CD4-positive, alpha-beta T cell treated with Interleukin-6 for 4 hours (primary cell): ENCODE data around the gene SEPTIN10.
"Not testable (repeated sequence)": the region's sequence is repeated elsewhere in the genome, so short reads cannot be mapped to it uniquely, and the experiment has no call there.

ENCODE experiments used
- DNase-seq: peaks from one replicate; pipeline ENCODE4 v3.0.0-alpha.2; 2020; ENCODE audit warnings: mixed read lengths

The SEPTIN10 gene

GRCh38 chr2:109542384-109542783 lies 71.4 kb downstream of the SEPTIN10 start:
- DNase-seq = no peak

DNA sequence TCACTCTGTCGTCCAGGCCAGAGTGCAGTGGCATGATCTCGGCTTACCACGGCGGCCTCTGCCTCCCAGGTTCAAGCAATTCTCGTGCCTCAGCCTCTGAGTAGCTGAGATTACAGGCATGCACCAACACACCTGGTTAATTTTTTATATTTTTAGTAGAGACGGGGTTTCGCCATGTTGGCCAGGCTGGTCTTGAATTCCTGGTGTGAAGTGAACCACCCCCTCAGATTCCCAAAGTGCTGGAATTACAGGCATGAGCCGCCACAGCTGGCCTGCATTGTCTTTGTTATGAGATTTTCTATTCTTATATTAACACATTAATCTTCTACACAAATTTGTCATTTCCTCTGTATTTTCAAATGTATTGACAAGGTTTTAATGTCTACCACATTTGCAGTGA lies 75.2 kb downstream of the SEPTIN10 start:
- no peak for DNase-seq

- DNase-seq = no peak
Measured at GRCh38 chr2:109537565-109538222, 76.1 kb downstream of the SEPTIN10 start.

DNA sequence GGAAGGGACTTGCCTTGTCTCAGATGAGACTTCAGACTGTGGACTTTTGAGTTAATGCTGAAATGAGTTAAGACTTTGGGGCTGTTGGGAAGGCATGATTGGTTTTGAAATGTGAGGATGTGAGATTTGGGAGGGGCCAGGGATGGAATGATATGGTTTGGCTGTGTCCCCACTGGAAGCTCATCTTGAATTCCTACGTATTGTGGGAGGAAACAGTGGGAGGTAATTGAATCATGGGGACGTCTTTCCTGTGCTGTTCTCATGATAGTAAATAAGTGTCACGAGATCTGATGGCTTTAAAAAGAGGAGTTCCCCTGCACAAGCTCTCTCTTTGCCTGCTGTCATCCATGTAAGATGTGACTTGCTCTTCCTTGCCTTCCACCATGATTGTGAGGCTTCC lies 77.2 kb downstream of the SEPTIN10 start:
- not testable (repeated sequence) for DNase-seq

DNA sequence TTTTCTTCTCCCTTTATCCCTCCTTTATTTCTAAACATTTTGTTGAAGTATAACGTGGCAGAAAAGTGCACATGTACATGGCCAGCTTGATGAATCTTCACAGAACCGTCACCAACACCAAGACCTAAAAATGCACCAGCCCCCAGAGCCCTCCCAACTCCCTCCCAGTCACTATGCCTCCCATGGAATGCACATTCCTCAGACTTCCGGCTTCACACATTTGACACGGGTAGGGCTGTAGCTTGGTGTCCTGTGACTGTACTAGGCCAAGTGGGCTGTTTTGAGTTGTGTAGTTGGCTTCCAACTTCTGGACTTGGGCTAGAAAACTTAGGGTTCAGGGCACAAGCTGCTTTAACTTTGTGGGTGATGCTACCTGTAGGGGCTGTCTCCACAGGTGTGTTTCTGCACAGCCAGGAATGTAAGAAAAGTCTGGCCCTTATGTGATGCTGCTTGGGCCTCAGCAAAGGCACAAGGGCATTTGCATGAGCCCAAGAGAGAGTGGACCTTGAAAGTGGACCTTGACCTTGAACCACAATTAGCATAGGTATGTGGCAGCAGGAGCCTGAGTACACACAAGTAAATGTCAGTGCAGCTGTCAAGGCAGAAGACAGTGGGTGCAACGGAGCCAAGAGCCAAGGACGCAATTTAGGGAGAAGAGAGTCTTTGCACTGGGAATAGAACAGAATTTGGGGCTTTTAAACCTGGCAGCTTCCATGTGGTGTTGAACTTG lies 78.4 kb downstream of the SEPTIN10 start:
- no peak for DNase-seq

- DNase-seq = no peak
Measured at GRCh38 chr2:109533823-109534222, 79.9 kb downstream of the SEPTIN10 start.

GRCh38 chr2:109532728-109533076 lies 81.1 kb downstream of the SEPTIN10 start:
- DNase-seq = no peak

- DNase-seq = no peak
Measured at GRCh38 chr2:109531896-109532727, 81.7 kb downstream of the SEPTIN10 start.

DNA sequence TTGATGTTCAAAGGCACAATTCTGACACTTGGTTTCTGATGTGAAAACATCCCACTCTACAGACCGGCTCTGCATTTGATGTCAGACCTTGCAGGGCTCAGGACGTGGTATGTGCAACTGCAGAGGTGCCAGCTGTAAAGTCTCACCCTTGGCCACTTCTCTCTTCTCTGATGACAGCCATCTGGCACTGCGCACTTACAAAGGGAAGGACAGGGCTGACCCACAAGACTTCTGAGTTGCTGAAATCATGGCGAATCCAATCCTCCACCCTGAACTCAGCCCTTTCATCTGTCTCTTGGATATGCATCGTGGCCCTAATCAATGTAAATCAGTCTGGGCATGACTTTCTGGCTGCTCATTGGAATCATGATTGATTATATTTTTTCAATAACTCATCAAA lies 82.5 kb downstream of the SEPTIN10 start:
- no peak for DNase-seq

GRCh38 chr2:109530712-109531111 lies 83.1 kb downstream of the SEPTIN10 start:
- no peak for DNase-seq

DNA sequence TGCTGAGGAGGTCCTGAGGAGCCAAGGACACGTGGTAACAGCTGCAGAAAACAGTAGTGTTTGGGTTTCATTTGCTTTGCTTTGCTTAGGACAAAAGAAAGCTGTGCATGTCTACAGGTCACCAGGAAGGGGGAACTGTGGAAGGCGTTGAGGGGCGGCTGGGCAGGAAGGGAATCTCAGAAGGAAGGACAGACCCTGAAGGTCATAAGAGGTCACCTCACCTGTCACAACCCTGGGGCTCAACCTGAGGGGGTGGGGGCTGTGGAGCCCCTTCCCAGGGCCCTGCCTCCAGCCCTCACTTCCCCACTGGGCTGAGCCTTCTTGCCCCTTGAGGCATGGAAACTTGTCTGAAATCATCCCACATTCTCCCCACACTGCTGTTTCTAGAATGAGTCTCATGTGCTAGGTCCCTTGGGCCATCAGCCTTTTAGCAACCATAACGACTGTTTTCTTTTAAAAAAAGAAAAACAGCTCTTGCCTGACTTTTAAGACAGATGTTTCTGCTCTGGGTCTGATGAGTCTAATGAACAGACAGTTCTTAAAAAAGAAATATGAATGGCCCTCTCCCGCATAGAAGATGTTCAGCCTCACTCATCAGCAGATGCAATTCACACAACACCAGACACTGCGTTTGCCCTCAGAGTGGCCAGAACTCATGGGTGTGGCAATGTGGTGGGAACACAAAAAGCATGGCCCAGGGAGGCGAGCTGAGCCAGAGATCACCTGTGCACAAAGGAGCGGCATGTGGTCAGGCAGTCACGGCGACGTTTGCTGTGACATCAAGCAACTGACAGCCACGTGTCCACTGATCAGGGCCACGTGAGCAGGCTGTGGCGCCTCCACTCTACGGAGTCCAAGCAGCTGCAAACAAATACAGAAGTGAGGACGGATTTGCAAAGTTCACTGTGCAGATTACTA lies 84.0 kb downstream of the SEPTIN10 start:
- no peak for DNase-seq

GRCh38 chr2:109528811-109529501 lies 84.8 kb downstream of the SEPTIN10 start:
- no peak for DNase-seq

DNA sequence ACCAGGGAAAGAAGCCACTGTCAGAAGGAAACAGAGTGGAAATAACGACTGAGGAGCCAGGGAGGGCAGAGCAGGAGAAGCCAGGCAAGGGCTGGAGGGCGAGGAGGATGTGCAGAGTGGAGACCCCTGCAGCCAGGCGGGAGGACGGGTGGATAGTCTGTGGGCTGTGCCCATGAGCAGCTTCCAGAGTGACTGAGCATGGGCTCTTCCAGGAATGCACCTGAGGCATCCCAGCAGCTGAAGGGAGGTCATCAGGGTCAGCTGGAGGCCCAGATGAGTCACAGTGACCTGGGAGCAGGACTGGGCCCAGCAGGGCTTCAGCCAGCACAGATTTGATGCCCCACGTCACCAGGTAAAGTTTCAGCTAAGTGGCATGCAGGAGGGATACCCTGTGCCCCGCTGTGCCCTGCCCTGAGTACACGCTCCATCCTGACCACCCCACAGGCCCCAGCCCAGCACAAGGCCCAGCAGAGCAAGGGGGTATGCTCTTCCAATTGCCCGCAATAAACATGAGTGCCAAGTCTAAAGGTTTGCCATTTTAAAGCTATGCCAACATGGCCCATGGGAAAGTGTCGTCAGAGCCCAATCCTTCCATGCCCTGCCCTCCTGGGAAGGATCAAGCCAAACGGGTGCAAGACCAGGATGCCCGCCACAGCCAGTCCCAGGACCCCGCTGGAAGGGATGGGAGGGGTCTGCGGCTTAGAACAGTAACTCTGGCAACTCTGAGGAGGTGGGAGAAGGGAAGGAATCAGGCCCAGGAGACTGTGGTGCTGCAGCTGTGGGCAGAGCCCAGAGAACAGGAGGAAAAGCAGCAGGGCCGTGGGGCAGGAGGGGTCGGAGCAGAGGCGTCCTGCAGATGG lies 85.7 kb downstream of the SEPTIN10 start:
- no peak for DNase-seq

- DNase-seq = no peak
Measured at GRCh38 chr2:109527079-109527478, 86.7 kb downstream of the SEPTIN10 start.

- no peak for DNase-seq
Measured at GRCh38 chr2:109526442-109526970, 87.3 kb downstream of the SEPTIN10 start.

GRCh38 chr2:109525836-109526235 lies 87.9 kb downstream of the SEPTIN10 start:
- DNase-seq = no peak

- DNase-seq = no peak
Measured at GRCh38 chr2:109523536-109524361, 90.0 kb downstream of the SEPTIN10 start.

DNA sequence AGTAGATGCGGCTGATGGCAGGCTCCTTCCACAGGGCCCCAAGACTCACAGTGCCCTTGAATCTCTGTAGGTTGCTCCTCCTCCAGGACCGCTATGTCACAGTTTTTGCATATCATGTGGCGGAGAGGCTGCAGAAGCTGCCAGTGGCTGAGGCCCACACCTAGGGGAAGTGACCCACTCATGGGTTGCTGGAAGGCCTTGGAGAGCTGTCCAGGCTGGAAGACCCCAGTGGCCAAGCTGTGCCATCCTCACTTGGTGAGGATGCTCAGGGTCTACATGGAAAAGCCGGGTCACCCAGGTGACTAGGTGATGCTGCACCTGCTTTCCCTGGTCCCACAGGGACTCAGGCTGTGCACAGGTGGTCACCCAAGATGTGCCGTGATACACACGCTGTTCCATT lies 90.6 kb downstream of the SEPTIN10 start:
- DNase-seq = no peak

- no peak for DNase-seq
Measured at GRCh38 chr2:109522063-109522374, 91.7 kb downstream of the SEPTIN10 start.
